GM18951 (cell line): ENCODE results near the gene NF2.
"Not testable (repeated sequence)": the region's sequence is repeated elsewhere in the genome, so short reads cannot be mapped to it uniquely, and the experiment has no call there.

Experiments
- POLR2A ChIP-seq: IDR thresholded peaks from 4 replicates; pipeline ENCODE4 v1.6.1; 2011; ENCODE audit warnings: mild to moderate bottlenecking; ENCODE audit not compliant: insufficient read length, insufficient read depth; ENCODE audit errors: extremely low read depth
- in situ Hi-C: fragments of 300-500 bp; cut with MboI; formaldehyde crosslinking; loops from one replicate; pipeline ENCODE4 v1.12.0; 2022; ENCODE audit warnings: low sequenced_read_pairs, mixed read lengths, inconsistent platforms; ENCODE audit not compliant: unreplicated experiment

Gene NF2

DNA sequence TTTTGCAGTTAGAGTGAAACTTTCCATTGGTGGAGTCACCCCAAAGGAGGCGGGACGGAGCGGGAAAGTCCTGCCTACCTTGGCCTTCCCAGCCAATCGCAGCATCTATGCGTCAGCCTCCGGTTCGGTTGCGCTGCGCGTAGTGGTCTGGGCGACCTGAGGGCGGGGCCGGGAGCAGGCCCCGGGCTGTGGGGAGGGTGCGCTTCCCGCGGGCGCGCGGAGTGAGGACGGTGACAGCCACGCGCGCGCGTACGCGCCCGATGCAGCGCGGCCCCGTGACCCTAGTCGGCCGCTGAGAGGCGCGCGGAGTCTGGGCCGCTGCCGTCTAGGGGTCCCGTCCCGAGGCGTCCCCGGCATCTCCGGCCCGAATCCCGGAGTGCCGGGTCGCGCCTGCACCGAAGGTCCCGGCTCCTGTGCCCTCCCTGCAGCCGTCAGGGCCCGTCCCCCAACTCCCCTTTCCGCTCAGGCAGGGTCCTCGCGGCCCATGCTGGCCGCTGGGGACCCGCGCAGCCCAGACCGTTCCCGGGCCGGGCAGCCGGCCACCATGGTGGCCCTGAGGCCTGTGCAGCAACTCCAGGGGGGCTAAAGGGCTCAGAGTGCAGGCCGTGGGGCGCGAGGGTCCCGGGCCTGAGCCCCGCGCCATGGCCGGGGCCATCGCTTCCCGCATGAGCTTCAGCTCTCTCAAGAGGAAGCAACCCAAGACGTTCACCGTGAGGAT lies at the start of gene NF2:
TSS of gene NF2 (plus strand) at position 276 of the 718 bp plus-strand sequence. CDS start at position 642, 366 bp downstream.
- TF ChIP-seq POLR2A, result peak; percentile 80
- in situ Hi-C loops, result no loop called here

GRCh38 chr22:29555065-29555644 lies 48.3 kb upstream of the NF2 start:
- TF ChIP-seq POLR2A, result no peak

DNA sequence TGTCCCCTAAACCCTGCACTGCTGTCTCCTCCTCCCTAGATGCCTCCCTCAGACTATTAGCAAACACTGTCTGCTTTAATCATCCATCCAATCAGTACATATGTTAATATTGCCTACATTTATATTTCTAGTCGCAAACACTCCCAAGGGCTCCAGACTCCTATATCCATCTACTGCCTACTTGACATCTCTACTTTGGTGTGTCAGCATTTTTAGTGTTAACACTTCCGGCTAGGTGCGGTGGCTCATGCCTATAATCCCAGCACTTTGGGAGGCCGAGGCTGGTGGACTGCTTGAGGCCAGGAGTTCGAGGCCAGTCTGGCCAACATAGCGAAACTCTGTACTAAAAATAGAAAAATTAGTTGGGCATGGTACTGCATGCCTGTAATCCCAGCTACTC lies 44.4 kb upstream of the NF2 start:
- in situ Hi-C loops, result no loop called here
- no peak for TF ChIP-seq POLR2A

More at GRCh38 chr22:29555065-29555644, 48.3 kb upstream of the NF2 start:
- in situ Hi-C loops, result no loop called here

DNA sequence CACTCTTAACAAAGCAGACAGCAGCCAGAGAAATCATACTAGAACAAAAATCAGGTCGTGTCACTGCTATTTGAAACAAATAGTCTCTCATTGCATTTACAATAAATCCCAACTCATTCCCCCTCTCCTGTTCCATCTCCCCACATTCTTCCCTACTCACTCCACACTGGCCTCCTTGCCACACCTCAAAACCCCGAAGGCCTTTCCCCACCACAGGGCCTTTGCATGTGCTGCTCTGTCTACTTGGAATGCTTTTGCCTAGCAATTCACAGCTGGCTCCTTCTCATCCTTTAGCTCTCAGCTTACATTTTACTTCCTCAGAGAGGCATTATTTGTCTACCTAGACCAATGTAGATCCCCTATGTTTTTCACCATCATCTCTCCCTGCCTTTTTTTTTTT lies 43.6 kb upstream of the NF2 start:
- no peak for TF ChIP-seq POLR2A
- in situ Hi-C loops, result no loop called here

DNA sequence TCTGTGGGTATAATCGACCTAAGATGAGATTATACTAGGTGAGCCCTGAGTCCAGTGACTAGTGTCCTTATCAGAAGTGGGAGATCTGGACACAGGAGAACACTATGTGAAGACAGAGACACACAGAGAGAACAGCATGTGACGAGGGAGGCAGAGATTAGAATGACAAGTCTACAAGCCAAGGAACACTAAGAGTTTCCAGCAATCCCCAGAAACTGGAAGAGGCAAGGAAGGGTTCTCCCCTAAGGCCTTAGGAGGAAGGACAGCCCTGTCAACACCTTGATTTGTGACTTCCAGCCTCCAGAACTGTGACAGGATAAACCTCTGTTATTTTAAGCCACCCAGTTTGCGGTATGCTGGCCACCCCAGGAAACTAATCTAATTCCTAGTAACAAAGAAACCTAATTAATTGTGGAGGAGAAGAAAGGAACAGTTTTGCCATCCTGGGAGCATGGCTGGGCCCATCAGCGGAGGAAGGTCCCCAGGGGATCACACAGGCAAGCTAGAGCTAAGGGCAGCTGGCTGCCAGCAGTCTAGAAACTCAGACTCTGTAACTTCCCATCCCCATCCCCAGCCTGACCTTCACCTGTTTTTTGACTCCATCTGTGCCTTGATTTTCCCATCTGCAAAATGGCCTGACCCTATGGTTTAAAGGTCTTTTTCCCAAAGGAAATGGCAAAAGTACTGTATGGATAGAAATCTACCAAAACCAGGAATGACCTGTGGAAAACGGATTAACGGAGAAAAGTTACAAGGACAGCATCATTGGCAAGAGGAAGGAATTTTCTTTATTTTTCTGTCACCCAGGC lies 39.6 kb upstream of the NF2 start:
- in situ Hi-C loops, result no loop called here
- TF ChIP-seq POLR2A, result no peak

DNA sequence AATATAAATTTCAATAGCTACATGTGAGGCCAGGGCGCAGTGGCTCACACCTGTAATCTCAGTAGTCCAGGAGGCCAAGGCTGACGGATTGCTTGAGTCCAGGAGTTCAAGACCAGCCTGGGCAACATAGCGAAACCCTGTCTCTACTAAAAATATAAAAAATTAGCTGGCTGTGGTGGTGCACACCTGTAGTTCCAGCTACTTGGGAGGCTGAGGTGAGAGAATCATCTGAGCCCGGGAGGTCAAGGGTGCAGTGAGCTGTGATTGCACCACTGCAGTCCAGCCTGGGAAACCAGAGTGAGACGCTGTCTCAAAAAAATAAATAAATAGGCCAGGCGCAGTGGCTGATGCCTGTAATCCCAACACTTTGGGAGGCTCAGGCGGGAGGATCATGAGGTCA lies 36.9 kb upstream of the NF2 start:
- in situ Hi-C loops, result not testable (repeated sequence)

GRCh38 chr22:29567338-29567737 lies 36.1 kb upstream of the NF2 start:
- in situ Hi-C loops, result no loop called here

GRCh38 chr22:29569011-29569678 lies 34.3 kb upstream of the NF2 start:
- in situ Hi-C loops, result no loop called here
- TF ChIP-seq POLR2A, result no peak

More at GRCh38 chr22:29567338-29567737, 36.1 kb upstream of the NF2 start:
- TF ChIP-seq POLR2A, result no peak

DNA sequence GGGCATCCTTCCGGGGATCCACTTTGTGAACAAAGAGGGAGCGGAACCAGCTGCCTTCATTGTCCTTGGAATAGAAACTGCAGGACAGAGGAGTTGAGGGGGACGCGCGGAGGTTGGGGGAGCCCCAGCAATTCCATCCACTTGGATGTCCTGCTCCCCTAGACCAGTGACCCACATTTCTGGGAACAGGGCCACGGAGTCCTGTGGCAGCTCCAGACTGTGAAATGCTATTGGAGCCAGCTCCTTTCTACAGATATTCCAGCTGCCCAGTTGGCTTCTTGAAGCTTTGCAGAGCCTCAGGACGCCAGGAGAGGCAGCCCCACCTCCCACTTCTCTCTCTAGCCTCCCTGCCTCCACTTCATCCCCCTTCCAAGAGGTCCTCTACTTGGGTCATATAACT lies 33.0 kb upstream of the NF2 start:
- TF ChIP-seq POLR2A, result no peak
- in situ Hi-C loops, result no loop called here

DNA sequence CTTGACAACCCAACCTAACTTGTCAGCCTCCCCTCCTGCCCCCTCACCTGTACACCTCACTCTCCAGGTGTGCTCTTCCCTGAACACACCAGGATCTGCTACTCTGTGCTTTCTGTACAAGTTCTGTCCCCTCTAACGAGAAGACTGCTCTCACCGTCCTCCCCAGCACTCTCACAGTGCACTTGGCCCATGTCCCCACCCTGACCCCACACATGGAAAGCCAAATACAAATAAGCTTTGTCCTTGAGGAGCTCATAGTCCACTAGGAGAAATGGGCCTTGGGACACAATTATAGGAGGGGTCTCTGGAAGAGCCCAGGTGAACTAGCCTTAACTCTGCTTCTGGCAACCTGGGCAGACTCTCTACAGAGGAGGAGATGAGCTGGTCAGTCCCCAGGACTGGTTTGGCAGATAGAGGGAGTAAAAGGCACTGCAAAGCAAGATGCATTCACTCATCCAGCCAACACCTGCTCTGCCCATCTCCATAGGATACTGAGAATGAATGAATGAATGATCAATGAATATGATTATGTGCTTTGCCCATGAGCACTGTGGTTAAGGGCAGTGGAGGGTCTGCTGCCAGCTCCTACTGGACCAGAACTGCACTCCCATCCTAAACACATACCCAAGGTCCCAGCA lies 32.4 kb upstream of the NF2 start:
- no peak for TF ChIP-seq POLR2A
- in situ Hi-C loops, result no loop called here

- in situ Hi-C loops, result no loop called here
- TF ChIP-seq POLR2A, result no peak
Measured at GRCh38 chr22:29574762-29575450, 28.5 kb upstream of the NF2 start.

DNA sequence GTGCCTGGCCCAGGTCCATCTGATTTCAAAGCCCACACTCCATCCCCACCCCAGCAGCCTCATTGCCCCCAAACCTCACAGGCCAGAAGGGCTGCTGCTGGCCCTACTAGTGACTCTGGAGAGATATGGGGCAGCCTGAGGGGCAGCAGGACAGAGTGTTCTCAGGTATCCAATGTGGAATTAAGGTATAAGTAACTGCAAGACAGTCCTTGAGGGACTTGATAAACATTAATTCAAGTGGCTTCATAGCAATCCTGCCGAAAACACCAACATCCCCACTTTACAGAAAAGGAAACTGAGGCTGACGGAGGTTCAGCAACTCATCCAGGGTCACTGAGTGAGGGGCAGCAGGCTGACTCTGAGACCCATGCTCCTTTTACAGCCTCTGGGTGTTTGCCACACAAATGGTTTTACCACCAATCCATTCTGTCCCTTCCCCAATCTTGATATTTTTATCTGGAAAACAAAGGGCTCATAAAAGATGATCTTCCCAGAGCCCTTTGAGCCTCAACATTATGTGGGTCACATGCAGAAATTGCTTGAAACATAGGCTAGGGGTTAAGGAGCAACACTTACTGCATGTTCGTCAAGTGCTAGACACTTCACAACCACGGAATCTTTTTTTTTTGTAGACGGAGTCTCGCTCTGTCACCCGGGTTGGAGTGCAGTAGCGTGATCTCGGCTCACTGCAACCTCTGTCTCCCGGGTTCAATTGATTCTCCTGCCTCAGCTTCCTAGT lies 24.8 kb upstream of the NF2 start:
- in situ Hi-C loops, result no loop called here
- TF ChIP-seq POLR2A, result no peak
